Measurements from ENCODE around the gene SPACA7.

DNA sequence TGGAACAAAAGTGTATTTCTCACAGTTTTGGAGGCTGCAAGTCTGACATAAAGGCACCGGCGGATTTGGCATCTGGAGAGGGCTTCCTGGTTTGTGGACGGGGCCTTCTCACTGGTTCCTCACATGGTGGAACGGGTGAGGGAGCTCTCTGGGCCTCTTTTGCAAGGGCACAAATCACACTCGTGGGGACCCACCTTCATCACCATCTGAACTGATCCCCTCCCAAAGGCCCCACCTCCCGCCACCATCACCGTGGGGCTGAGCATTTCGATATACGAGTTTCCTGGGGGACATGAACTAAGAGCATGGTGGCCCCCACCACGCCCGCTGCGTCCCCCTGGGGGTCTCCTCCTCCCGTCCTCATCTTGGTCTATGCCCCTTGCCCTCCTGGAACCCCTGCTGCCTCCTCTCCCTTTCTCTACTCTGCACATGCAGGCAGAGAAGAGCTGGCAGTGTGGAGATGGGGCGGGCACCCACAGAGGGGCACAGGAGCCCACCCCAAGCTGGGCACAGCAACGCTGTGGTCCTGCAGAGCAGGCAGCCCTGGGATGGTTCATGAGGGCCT is 20.8 kb upstream of the SPACA7 start:
- TF ChIP-seq TEAD4 (IDR thresholded peaks at IDR 0.05): no peak
- no peak for TF ChIP-seq ZBTB7A (IDR thresholded peaks at IDR 0.05; ENCODE audit: low read depth)
- no peak for TF ChIP-seq YY1 (IDR thresholded peaks at IDR 0.05; ENCODE audit: low read depth)
- TF ChIP-seq, protein P1, sequence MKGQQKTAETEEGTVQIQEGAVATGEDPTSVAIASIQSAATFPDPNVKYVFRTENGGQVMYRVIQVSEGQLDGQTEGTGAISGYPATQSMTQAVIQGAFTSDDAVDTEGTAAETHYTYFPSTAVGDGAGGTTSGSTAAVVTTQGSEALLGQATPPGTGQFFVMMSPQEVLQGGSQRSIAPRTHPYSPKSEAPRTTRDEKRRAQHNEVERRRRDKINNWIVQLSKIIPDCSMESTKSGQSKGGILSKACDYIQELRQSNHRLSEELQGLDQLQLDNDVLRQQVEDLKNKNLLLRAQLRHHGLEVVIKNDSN (IDR thresholded peaks at IDR 0.05): no peak
- TF ChIP-seq EP300 (IDR thresholded peaks at IDR 0.05; ENCODE audit: borderline replicate concordance): no peak
- no peak for TF ChIP-seq FOXM1 (IDR thresholded peaks at IDR 0.05; ENCODE audit: borderline replicate concordance, low read depth)
- TF ChIP-seq TAF1 (IDR thresholded peaks at IDR 0.05; ENCODE audit: low read depth): no peak
- TF ChIP-seq TCF12 (IDR thresholded peaks at IDR 0.05; ENCODE audit: low read depth): no peak
